ENCODE measurements around the gene AHNAK2. TPM values are rescaled to one million over a fixed set of nuclear protein-coding genes. Genes with fewer than 3 reads are reported as not detected.

AHNAK2 gene
- total and polyA plus RNA-seq, 9 of the 15 experiments (the other 6 are each of a cell fraction or from before 2014, with no cell fraction given) = 0.04 to 0.09 (median 0.04) TPM; not detected in 6

DNA sequence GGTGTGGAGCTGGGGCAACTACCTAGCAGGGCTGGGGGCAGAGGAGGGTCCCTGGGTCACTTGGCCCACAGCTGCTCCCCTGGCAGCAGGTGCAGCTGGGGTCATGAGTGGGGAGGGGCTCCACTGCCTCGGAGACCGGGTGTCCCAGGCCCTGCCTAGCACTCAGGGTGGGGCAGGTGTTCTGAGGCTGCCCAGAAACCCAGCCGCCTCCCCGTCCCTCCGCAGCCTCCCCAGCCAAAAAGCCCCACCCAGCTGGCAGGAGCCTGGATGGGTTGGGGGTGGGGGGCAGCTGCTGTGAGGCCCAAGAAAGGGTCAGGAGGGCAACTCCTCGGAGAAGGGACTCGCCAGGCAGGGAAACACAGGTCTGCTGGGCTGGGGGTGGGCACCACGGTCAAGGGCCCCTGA lies 11.2 kb downstream of the AHNAK2 start:
- Histone ChIP-seq H3K4me2 (ENCODE audit: insufficient read depth, low read length) (no peak overlapping the region), H3K4me1 (replicated peaks in 1 of 2; ENCODE audit: control insufficient read depth in 2 of 2, insufficient read depth in 2 of 2, low read length in 2 of 2) (peaks cover 0 to 42% of the 10 kb centered on the region in 2 experiments; a peak in 3 of 5 replicates), H2AFZ (ENCODE audit: low read depth, low read length) (no peak overlapping the region), H3K9me1 (ENCODE audit: control insufficient read depth, insufficient read depth, low read length) (no peaks in the 10 kb centered on the region), H3K27ac (ENCODE audit: extremely low read depth, low read depth, low read length) (no peak overlapping the region), H3K79me2 (ENCODE audit: control insufficient read depth, insufficient read depth, low read length) (no peaks in the 10 kb centered on the region), H4K20me1 (replicated peaks; ENCODE audit: control insufficient read depth, insufficient read depth, low read length) (peaks cover 6% of the 10 kb centered on the region; the same call in 1 of the 2 replicates), H3K36me3 (ENCODE audit: control insufficient read depth, insufficient read depth, low read length) (no peaks in the 10 kb centered on the region), H3K9me3 (replicated peaks; ENCODE audit: control insufficient read depth, insufficient read depth, low read depth, low read length) (no peaks in the 10 kb centered on the region), H3K9ac (ENCODE audit: insufficient read depth in 1 of 2, low read depth in 2 of 2, low read length in 2 of 2) (no peak overlapping the region; a peak in 1 of 4 replicates), H3K27me3 (ENCODE audit: control insufficient read depth in 2 of 2, insufficient read depth in 2 of 2, low read length in 2 of 2) (peaks cover 5 to 40% of the 10 kb centered on the region in 2 experiments; a peak in 3 of 5 replicates), H3K4me3 (no peak overlapping the region)
- ChIA-PET CTCF (ENCODE audit: low intra/inter-chr PET ratio) (no interaction called here), POLR2A (interaction anchor here (0.6 kb wide), 1 partner anchor 101 kb away, joined by 4 read pairs; no protein-coding TSS in a partner anchor)
- intact Hi-C loops (cut with micrococcal nuclease) (no loop called here), in situ Hi-C loops (cut with MboI) (no loop called here)
- no peak for DNase-seq (ENCODE audit: extremely low read depth in 1 of 4, low spot score in 3 of 4)
- ATAC-seq = no peak
- BruUV-seq (replicated peaks) = no TSS peak
- no peak for FAIRE-seq
- WGBS (ENCODE audit: insufficient coverage, low coverage, missing lambda C conversion rate) = 14% methylated on average over 1 of the region's 8 CpGs
- no peak for TF ChIP-seq ZNF551 (CRISPR knock-in tag; IDR thresholded peaks at IDR 0.05)
- no peak for TF ChIP-seq ZNF589 (CRISPR knock-in tag; IDR thresholded peaks at IDR 0.05; ENCODE audit: low read depth)
- TF ChIP-seq, protein P1, sequence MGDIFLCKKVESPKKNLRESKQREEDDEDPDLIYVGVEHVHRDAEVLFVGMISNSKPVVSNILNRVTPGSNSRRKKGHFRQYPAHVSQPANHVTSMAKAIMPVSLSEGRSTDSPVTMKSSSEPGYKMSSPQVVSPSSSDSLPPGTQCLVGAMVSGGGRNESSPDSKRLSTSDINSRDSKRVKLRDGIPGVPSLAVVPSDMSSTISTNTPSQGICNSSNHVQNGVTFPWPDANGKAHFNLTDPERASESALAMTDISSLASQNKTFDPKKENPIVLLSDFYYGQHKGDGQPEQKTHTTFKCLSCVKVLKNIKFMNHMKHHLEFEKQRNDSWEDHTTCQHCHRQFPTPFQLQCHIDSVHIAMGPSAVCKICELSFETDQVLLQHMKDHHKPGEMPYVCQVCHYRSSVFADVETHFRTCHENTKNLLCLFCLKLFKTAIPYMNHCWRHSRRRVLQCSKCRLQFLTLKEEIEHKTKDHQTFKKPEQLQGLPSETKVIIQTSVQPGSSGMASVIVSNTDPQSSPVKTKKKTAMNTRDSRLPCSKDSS (IDR thresholded peaks at IDR 0.05; ENCODE audit: low read depth, partially characterized antibody) = no peak
- no peak for TF ChIP-seq HNRNPLL (IDR thresholded peaks at IDR 0.05; ENCODE audit: low read depth, low read length, poor library complexity, severe bottlenecking)
- TF ChIP-seq ZNF644 (tag; IDR thresholded peaks at IDR 0.05; ENCODE audit: low read depth) = no peak
- TF ChIP-seq MECOM (CRISPR knock-in tag; IDR thresholded peaks at IDR 0.05) = no peak
- TF ChIP-seq, protein P2, sequence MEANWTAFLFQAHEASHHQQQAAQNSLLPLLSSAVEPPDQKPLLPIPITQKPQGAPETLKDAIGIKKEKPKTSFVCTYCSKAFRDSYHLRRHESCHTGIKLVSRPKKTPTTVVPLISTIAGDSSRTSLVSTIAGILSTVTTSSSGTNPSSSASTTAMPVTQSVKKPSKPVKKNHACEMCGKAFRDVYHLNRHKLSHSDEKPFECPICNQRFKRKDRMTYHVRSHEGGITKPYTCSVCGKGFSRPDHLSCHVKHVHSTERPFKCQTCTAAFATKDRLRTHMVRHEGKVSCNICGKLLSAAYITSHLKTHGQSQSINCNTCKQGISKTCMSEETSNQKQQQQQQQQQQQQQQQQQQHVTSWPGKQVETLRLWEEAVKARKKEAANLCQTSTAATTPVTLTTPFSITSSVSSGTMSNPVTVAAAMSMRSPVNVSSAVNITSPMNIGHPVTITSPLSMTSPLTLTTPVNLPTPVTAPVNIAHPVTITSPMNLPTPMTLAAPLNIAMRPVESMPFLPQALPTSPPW (CRISPR knock-in tag; IDR thresholded peaks at IDR 0.05) = no peak
- no peak for TF ChIP-seq HDGF (IDR thresholded peaks at IDR 0.05)
- TF ChIP-seq, protein P3, sequence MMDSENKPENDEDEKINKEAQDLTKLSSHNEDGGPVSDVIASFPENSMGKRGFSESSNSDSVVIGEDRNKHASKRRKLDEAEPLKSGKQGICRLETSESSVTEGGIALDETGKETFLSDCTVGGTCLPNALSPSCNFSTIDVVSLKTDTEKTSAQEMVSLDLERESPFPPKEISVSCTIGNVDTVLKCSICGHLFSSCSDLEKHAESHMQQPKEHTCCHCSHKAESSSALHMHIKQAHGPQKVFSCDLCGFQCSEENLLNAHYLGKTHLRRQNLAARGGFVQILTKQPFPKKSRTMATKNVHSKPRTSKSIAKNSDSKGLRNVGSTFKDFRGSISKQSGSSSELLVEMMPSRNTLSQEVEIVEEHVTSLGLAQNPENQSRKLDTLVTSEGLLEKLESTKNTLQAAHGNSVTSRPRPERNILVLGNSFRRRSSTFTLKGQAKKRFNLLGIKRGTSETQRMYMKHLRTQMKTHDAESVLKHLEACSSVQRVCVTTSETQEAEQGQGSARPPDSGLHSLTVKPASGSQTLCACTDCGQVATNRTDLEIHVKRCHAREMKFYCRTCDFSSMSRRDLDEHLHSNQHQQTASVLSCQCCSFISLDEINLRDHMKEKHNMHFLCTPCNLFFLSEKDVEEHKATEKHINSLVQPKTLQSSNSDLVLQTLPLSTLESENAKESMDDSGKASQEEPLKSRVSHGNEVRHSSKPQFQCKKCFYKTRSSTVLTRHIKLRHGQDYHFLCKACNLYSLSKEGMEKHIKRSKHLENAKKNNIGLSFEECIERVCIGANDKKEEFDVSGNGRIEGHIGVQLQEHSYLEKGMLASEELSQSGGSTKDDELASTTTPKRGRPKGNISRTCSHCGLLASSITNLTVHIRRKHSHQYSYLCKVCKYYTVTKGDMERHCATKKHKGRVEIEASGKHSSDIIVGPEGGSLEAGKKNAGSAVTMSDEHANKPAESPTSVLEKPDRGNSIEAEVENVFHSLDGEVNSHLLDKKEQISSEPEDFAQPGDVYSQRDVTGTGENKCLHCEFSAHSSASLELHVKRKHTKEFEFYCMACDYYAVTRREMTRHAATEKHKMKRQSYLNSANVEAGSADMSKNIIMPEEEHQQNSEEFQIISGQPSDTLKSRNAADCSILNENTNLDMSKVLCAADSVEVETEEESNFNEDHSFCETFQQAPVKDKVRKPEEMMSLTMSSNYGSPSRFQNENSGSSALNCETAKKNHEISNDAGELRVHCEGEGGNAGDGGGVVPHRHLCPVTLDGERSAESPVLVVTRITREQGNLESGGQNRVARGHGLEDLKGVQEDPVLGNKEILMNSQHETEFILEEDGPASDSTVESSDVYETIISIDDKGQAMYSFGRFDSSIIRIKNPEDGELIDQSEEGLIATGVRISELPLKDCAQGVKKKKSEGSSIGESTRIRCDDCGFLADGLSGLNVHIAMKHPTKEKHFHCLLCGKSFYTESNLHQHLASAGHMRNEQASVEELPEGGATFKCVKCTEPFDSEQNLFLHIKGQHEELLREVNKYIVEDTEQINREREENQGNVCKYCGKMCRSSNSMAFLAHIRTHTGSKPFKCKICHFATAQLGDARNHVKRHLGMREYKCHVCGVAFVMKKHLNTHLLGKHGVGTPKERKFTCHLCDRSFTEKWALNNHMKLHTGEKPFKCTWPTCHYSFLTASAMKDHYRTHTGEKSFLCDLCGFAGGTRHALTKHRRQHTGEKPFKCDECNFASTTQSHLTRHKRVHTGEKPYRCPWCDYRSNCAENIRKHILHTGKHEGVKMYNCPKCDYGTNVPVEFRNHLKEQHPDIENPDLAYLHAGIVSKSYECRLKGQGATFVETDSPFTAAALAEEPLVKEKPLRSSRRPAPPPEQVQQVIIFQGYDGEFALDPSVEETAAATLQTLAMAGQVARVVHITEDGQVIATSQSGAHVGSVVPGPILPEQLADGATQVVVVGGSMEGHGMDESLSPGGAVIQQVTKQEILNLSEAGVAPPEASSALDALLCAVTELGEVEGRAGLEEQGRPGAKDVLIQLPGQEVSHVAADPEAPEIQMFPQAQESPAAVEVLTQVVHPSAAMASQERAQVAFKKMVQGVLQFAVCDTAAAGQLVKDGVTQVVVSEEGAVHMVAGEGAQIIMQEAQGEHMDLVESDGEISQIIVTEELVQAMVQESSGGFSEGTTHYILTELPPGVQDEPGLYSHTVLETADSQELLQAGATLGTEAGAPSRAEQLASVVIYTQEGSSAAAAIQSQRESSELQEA (IDR thresholded peaks at IDR 0.05; ENCODE audit: low read depth) = no peak
- TF ChIP-seq TRIM28 (IDR thresholded peaks at IDR 0.05) = no peak
- no peak for TF ChIP-seq HOXB6 (CRISPR knock-in tag; IDR thresholded peaks at IDR 0.05; ENCODE audit: borderline replicate concordance)
- no peak for TF ChIP-seq ZNF354B (CRISPR knock-in tag; IDR thresholded peaks at IDR 0.05)
- no peak for TF ChIP-seq ZKSCAN3 (CRISPR knock-in tag; IDR thresholded peaks at IDR 0.05)

Measured in K562 (cell line).